Measurements from ENCODE around the gene BTRC.

Gene BTRC

DNA sequence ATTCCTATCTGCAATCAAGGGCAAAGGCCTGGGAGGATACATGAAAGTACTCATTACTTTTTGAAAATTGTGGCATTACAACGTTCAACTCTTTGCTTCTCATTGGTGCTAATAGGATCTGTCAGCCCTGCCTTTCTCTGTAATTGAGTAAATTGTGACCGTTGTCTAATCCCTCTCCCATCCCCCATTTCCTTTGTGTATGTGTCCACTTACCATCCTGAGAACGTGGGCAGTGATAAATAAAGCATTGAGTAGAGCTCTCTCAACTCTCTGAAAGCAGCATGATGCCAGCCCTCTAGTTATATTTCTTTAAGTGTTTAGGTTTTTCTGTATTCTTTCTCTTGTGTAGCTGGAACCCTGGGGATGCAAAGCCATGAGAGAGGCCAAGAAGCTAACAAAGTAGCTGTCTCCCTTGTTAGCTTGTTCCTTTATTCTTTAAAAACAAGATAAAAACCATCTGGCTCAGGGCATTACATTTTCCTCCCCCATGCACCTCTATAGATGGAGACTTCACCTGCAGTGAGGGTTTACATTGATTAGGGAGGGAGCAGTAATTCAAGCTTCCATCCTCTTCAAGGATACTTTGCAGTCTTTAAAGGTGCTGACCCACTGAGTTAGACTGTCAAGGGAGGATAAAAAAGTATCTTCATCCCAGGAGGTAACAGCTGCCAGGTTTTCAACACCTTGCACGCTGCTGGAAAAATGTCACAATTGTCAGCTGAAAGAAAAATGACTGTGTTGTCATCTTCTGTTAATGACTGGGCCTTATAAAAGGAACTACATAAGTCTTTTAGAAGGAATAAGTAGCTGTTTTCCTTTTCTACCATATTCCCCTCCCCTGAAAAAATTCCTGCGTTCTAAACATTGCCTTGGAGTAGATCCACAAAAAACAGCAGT, 112.3 kb downstream of the BTRC start:
- Histone ChIP-seq H3K9ac (no peak overlapping the region), H3K4me1 (ENCODE audit: low read depth, poor library complexity, severe bottlenecking) (peaks cover 7% of the 10 kb centered on the region), H3K4me3 (IDR thresholded peaks at IDR 0.05; ENCODE audit: insufficient read depth, low read depth, low read length) (no peak overlapping the region), H4K20me1 (ENCODE audit: insufficient read depth) (no peaks in the 10 kb centered on the region), H3K27ac (no peak overlapping the region), H3K27me3 (ENCODE audit: insufficient read depth, low read depth) (no peaks in the 10 kb centered on the region), H3K4me2 (no peak overlapping the region), H2AFZ (ENCODE audit: low read depth) (no peak overlapping the region), H3K79me2 (ENCODE audit: insufficient read depth, low read depth) (no peaks in the 10 kb centered on the region), H3K36me3 (ENCODE audit: insufficient read depth) (no peaks in the 10 kb centered on the region)
- TF ChIP-seq CTCF (conservative IDR thresholded peaks at IDR 0.05; ENCODE audit: low read depth, low read length), result no peak

DNA sequence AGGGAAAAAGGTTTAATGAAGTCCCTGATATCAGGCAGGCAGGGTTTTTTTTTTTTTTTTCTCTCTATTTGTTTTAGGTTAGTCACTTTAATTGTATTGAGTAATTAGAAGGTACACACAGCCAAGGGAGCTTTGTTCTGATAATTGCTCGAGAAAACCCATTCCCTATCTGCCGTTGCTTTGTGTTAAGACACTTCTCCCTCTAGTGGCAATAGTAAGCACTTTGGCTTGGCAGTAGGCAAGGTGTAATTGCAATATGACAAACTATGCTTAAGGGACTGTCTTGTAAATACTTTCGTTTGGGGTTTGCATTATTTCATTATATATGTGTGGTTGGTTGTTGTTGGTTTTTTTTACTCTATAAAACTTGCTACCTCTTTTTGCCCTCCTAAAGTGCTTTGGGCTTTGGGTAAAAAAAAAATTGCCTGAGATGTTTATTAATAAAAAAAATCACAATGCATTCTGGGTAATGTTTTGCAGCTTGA, 113.4 kb downstream of the BTRC start:
- Histone ChIP-seq H3K4me1 (ENCODE audit: low read depth, poor library complexity, severe bottlenecking) (peaks cover 7% of the 10 kb centered on the region), H4K20me1 (ENCODE audit: insufficient read depth) (no peaks in the 10 kb centered on the region), H3K27me3 (ENCODE audit: insufficient read depth, low read depth) (no peaks in the 10 kb centered on the region), H3K27ac (no peak overlapping the region), H3K9ac (no peak overlapping the region), H3K36me3 (ENCODE audit: insufficient read depth) (no peaks in the 10 kb centered on the region), H3K4me2 (no peak overlapping the region), H3K4me3 (IDR thresholded peaks at IDR 0.05; ENCODE audit: insufficient read depth, low read depth, low read length) (no peak overlapping the region), H2AFZ (ENCODE audit: low read depth) (no peak overlapping the region), H3K79me2 (ENCODE audit: insufficient read depth, low read depth) (no peaks in the 10 kb centered on the region)
- TF ChIP-seq CTCF (conservative IDR thresholded peaks at IDR 0.05; ENCODE audit: low read depth, low read length), result peak; percentile 77

GRCh38 chr10:101468159-101468558, 114.2 kb downstream of the BTRC start:
- no peak overlapping the region for H3K27ac ChIP-seq
- H3K27me3 ChIP-seq (ENCODE audit: insufficient read depth, low read depth), result no peaks in the 10 kb centered on the region
- TF ChIP-seq CTCF (conservative IDR thresholded peaks at IDR 0.05; ENCODE audit: low read depth, low read length), result no peak
- H3K4me2 ChIP-seq, result no peak overlapping the region
- no peaks in the 10 kb centered on the region for H4K20me1 ChIP-seq (ENCODE audit: insufficient read depth)
- no peak overlapping the region for H3K4me3 ChIP-seq (IDR thresholded peaks at IDR 0.05; ENCODE audit: insufficient read depth, low read depth, low read length)
- H3K36me3 ChIP-seq (ENCODE audit: insufficient read depth), result no peaks in the 10 kb centered on the region
- no peak overlapping the region for H3K9ac ChIP-seq
- H3K4me1 ChIP-seq (ENCODE audit: low read depth, poor library complexity, severe bottlenecking), result peaks cover 7% of the 10 kb centered on the region
- no peaks in the 10 kb centered on the region for H3K79me2 ChIP-seq (ENCODE audit: insufficient read depth, low read depth)
- no peak overlapping the region for H2AFZ ChIP-seq (ENCODE audit: low read depth)

DNA sequence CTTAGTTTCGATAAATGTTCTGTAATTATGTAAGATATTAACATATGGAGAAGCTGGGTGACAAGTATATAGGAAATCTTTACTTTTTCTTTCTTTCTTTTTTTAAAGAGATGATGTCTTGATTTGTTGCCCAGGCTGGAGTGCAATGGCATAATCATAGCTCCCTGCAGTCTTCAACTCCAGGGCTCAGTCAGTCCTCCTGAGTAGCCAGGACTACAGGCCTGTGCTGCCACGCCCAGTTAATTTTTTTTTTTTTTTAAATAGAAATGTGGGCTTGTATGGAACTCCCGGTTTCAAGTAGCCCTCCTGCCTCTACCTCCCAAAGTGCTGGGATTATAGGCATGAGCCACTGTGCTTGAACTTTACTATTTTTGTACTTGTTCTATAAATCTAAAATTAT, 122.4 kb downstream of the BTRC start:
- H3K4me3 ChIP-seq (IDR thresholded peaks at IDR 0.05; ENCODE audit: insufficient read depth, low read depth, low read length), result no peak overlapping the region
- H3K9ac ChIP-seq, result no peak overlapping the region
- H3K4me2 ChIP-seq, result no peak overlapping the region
- no peaks in the 10 kb centered on the region for H3K79me2 ChIP-seq (ENCODE audit: insufficient read depth, low read depth)
- no peaks in the 10 kb centered on the region for H3K27me3 ChIP-seq (ENCODE audit: insufficient read depth, low read depth)
- no peaks in the 10 kb centered on the region for H3K36me3 ChIP-seq (ENCODE audit: insufficient read depth)
- no peak for TF ChIP-seq CTCF (conservative IDR thresholded peaks at IDR 0.05; ENCODE audit: low read depth, low read length)
- no peak overlapping the region for H3K27ac ChIP-seq
- no peaks in the 10 kb centered on the region for H3K4me1 ChIP-seq (ENCODE audit: low read depth, poor library complexity, severe bottlenecking)
- no peaks in the 10 kb centered on the region for H4K20me1 ChIP-seq (ENCODE audit: insufficient read depth)
- no peak overlapping the region for H2AFZ ChIP-seq (ENCODE audit: low read depth)

Data from KMS-11 (cell line).